NCI-H1417 (cell line): ENCODE data around the gene CXorf66.
"Not testable (repeated sequence)": the region's sequence is repeated elsewhere in the genome, so short reads cannot be mapped to it uniquely, and the experiment has no call there.

Experiments
- DNase-seq, 3 experiments: peaks; one replicate each; lab custom pipeline; 2025; lab: John Stamatoyannopoulos, UW

Gene CXorf66

GRCh38 chrX:139965421-139965820 is at the start of gene CXorf66:
TSS of gene CXorf66 (minus strand) at chrX:139965521. CDS start at chrX:139965496, 25 bp downstream.
- DNase-seq = no peak

- no peak for DNase-seq
Observed at GRCh38 chrX:139982856-139983255, 17.5 kb upstream of the CXorf66 start.

GRCh38 chrX:139974471-139974870 is 9.2 kb upstream of the CXorf66 start:
- DNase-seq = no peak

- DNase-seq = no peak
Observed at GRCh38 chrX:139972629-139973624, 7.6 kb upstream of the CXorf66 start.

GRCh38 chrX:139972113-139972512 is 6.8 kb upstream of the CXorf66 start:
- DNase-seq = no peak

GRCh38 chrX:139971394-139971749 is 6.1 kb upstream of the CXorf66 start:
- no peak for DNase-seq

- DNase-seq = no peak
Observed at GRCh38 chrX:139969286-139969685, 4.0 kb upstream of the CXorf66 start.

GRCh38 chrX:139967750-139968149 is 2.4 kb upstream of the CXorf66 start:
- DNase-seq = no peak

- DNase-seq = no peak
Observed at GRCh38 chrX:139967300-139967699, 2.0 kb upstream of the CXorf66 start.

- not testable (repeated sequence) for DNase-seq
Observed at GRCh38 chrX:139966159-139966558, 838 bp upstream of the CXorf66 start.

- not testable (repeated sequence) for DNase-seq
Observed at GRCh38 chrX:139961091-139961490, 4.2 kb downstream of the CXorf66 start.

- no peak for DNase-seq
Observed at GRCh38 chrX:139949703-139950102, 15.6 kb downstream of the CXorf66 start.

- DNase-seq = no peak
Observed at GRCh38 chrX:139945075-139945474, 20.2 kb downstream of the CXorf66 start.

- no peak for DNase-seq
Observed at GRCh38 chrX:139936259-139936658, 29.1 kb downstream of the CXorf66 start.

GRCh38 chrX:139933904-139934303 is 31.4 kb downstream of the CXorf66 start:
- no peak for DNase-seq

GRCh38 chrX:139932901-139933796 is 32.2 kb downstream of the CXorf66 start, which contains the start of gene ATP11C:
TSS of gene ATP11C (minus strand) at chrX:139933053. CDS start at chrX:139932042, 1,011 bp downstream.
- DNase-seq = no peak

GRCh38 chrX:139932073-139932900 is 33.0 kb downstream of the CXorf66 start:
- no peak for DNase-seq

GRCh38 chrX:139931646-139932072 is 33.7 kb downstream of the CXorf66 start:
- no peak for DNase-seq

GRCh38 chrX:139930916-139931645 is 34.2 kb downstream of the CXorf66 start:
- no peak for DNase-seq

- no peak for DNase-seq
Observed at GRCh38 chrX:139930401-139930800, 34.9 kb downstream of the CXorf66 start.

GRCh38 chrX:139929876-139930275 is 35.4 kb downstream of the CXorf66 start:
- no peak for DNase-seq
